Measurements from ENCODE around the gene KCNT1.

Gene KCNT1

DNA sequence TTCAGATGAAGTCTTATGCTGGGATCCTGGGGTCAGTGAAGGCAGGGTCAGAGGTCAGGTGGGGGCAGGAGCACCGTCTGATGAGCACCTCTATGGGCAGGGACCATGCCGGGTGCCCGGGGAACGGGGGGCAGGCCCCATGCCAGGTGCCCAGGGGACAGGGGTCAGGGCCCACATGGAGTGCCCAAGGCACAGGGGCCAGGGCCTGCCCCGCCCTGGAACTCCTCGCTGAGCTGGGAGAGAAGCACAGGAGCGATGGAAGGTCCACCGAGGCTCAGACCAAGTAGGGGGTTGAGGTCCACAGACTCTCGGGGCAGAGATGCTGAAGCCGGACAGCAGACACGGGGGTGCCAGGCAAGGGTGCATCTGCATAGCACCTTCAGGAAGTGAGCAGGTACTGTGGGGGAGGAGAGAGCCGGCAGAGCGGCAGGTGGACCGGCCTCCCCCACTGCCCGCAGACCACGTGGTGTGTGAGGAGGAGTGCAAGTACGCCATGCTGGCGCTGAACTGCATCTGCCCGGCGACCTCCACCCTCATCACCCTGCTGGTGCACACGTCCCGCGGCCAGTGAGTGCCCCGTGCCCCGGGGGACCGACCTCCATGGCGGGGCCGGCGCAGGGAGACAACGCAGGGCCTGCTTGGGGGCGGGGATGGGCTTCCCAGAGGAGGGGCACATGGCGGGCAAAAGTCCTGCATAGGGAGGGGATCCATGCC, 67.7 kb downstream of the KCNT1 start:
- DNase-seq, result no peak

DNA sequence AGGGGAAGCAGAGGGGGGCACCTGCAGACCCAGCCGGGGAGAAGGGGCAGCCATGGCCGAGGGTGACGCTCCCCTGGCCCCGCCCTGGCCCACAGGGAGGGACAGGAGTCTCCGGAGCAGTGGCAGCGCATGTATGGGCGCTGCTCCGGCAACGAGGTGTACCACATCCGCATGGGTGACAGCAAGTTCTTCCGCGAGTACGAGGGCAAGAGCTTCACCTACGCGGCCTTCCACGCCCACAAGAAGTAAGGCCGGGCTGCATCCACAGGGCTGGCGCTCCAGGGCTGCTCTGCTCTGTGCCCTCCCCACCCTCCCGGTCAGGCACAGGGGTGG, 68.2 kb downstream of the KCNT1 start:
- no peak for DNase-seq

DNA sequence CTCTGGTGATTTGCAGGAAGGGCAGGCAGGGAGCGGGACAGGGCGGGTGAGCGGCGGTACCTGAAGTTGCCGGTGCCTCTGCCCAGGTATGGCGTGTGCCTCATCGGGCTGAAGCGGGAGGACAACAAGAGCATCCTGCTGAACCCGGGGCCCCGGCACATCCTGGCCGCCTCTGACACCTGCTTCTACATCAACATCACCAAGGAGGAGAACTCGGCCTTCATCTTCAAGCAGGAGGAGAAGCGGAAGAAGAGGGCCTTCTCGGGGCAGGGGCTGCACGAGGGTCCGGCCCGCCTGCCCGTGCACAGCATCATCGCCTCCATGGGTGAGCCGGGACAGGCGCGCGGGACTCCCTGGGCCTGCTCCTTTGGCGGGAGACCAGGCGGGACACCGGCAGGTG, 68.8 kb downstream of the KCNT1 start:
- no peak for DNase-seq

DNA sequence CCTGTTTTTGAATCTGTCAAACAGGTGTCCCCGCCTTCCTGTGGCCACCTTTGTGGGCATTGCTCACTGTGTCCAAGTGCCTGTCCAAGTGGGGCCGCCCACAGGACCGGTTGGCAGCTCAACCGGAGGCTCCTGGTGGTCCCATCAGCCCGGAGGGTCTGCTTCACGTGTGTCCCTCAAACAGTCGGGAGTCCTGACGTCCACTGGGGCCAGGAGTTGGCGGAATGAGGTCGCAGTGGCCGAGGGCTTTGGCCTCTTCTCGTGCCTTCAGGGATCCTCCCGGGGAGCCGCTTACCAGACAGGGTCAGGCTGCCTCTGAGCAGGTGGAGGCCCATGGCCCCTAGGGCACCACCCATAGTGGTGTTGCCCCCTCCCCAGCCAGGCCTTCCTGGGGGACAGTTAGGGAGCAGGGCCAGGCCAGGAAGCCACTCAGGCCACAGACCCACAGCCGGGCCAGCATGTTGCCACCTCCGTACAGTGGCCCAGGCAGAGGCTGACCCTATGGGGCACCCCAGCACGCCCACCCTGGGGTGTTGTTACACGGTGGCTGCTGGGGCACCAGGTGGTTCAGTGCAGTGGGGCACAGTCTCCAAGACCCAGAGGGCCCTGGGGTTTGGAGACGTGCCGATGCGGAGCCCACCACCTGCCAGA, 69.5 kb downstream of the KCNT1 start:
- no peak for DNase-seq

DNA sequence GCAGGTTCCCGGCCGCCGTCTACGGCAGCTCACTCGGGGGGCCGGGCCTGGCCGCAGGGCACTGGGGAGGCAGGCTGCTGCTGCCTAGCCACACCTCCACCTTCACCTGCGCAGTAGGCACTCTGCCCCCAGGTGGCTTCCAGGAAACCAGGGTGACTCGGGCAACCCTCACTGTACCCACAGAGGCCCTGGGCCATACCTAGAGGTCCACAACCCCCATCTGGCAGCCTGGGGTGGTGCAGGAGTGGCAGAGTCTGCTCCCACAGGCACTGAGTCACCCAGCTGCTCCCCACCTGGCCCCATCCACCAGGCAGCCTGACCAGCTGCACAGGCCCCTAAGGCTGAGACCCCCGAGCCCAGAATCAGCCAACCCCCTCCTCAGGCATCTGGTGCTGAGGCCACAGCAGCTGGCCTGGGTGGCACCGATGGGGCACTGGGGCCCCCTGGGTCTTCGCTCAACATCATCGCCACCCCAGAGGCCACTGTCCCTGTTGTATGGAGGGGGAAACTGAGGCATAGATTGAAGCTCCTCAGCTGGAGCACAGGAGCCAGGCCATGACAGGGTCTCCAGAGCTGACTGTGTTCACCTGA, 70.2 kb downstream of the KCNT1 start:
- no peak for DNase-seq

DNA sequence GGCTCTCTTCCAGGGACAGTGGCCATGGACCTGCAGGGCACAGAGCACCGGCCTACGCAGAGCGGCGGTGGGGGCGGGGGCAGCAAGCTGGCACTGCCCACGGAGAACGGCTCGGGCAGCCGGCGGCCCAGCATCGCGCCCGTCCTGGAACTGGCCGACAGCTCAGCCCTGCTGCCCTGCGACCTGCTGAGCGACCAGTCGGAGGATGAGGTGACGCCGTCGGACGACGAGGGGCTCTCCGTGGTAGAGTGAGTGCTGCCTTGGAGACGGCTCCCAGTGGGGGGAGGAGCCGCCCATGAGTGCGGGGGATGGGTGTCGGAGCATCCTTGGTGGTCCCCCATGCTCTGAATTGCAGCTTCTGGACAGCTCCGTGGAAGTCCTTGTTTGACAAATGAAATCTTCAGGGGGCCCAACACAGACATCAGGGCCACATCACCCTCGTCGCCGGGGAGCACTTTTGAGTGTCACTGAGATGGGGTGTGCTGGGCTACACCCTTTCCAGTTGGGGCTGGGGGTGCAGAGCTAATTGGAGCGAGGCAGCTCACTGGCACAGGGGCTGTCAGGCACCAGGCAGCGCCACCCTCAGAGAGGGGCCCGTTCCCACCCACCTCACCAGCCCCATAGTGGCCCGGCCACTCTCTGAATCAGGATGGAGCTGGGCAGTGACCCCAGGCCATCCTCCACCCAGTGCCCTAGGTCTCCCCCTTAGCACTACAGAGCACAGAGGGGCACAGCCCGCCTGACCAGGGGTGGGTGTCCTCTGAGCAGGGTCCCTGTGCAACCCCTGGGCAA, 70.9 kb downstream of the KCNT1 start:
- DNase-seq, result no peak

DNA sequence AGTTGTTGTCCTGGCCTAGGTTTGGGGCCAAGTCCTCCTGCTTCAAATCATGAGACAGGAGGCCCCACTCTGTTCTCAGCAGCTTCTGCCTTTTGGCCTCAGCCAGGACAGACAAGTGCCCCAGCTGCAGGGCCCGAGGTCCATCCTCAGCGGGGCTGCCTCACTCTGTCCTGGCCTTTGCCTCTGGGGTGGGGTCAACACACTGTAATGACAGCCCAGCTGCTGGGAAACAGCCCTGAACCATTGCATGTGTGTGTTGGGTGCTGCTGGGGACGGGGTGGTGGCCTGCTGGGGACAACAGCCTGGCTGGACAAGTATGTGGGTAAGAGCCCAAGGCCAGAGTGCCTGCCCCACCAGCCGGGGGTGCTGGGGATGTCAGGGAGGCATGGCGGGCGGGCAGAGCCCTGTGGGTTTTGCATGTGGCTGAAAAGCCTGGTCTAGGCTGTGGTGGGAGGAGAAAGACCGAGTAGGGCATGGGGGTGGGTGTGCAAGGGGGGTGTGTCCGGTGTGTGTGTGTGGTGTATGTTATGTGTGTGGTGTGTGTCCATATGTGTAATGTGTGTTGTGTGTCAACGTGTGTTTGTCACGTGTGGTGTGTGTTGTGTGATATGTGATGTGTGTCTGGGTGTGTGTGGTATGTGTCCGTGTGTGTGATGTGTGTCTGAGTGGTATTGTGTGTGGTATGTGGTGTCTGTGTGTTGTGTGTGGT, 71.7 kb downstream of the KCNT1 start:
- no peak for DNase-seq

DNA sequence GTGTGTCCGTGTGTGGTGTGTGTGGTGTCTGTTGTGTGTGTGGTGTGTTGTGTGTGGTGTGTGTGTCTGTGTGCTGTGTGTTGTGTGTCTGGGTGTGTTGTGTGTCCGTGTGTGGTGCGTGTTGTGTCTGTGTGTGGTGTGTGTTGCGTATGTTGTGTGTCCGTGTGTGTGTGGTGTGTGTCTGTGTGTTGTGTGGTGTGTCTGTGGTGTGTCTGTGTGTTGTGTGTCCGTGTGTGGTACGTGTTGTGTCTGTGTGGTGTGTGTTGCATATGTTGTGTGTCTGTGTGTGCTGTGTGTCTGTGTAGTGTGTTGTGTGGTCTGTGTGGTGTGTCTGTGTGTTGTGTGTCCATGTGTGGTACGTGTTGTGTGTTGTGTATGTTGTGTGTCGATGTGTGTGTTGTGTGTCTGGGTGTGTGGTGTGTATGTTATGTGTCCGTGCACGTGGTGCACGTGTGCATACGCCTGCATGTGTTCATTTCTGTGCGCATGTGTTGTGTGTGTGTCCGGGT, 72.3 kb downstream of the KCNT1 start:
- no peak for DNase-seq

DNA sequence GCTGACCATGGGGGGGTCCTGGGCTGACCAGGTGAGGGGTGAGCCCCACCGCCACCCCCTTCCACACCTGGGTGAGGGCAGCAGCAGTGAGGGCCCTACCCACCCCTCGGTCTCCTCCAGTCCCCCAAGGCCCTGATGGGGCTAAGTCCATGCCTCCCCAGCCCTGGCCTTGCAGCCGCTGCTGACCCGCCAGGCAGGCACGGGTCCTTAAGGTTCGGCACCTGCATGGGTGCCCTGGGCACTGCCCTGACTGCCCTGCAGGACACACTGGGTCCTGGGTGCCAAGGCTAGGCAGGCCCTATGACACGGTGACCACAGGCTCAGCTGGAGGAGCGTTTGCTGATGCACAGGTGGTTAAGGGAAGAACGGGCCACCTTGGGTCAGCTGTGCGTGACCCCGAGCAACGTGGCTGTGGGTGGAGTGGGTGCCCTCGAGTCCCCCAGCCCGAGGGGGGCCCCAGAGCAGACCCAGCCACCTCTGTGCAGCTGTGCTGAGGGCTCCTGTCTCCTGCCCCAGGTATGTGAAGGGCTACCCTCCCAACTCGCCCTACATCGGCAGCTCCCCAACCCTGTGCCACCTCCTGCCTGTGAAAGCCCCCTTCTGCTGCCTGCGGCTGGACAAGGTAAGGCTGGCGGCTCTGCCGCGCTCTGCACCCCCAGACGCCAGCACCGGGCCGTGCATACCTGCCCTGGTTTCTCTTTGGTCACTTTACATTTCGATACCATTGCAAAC, 73.0 kb downstream of the KCNT1 start:
- DNase-seq, result no peak

DNA sequence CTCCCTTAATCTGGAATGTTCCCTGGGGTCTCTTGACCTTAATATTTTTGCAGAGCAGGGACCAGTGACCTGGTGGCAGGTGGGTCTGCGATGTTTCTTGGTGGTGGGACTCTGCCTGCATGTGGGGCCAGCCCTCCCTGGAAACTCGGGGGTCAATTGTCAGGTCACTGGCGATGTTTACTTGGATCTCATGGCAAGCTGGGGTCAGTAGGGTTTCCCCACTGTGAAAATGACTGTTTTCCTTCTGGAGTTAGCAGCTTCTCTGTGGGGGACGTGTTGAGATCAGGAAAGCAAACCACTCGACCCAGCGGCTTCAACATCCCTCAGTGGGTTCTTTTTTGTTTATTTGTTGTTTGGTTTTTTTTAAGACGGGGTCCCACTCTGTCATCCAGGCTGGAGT, 73.9 kb downstream of the KCNT1 start:
- no peak for DNase-seq

DNA sequence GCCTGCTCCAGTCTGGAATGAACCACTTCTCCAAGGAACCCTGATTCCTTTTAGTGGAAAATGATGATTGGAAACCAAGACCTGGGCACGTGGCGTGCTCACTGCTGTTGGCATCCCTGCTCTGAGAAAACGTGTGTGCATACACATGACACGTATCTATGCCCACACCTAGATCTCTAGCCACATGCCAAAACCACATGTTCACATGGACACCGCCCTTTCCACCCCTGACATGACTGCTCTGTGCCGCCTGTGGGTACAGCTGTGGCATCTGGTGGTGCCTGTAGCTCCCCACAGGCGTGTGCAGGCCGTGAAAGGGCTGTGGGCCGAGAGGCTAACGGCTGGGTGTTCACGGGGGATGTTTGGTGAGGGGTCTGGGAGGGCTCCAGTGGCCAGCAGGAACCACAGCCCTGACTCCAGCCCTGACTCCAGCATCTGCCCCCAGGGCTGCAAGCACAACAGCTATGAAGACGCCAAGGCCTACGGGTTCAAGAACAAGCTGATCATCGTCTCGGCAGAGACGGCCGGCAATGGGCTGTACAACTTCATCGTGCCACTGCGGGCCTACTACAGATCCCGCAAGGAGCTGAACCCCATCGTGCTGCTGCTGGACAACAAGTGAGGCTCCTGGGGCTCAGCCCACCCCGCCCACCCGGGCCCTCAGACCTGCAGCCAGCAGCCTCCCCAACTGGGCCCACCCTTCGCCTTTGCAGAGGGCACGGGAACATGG, 75.1 kb downstream of the KCNT1 start:
- DNase-seq, result no peak

DNA sequence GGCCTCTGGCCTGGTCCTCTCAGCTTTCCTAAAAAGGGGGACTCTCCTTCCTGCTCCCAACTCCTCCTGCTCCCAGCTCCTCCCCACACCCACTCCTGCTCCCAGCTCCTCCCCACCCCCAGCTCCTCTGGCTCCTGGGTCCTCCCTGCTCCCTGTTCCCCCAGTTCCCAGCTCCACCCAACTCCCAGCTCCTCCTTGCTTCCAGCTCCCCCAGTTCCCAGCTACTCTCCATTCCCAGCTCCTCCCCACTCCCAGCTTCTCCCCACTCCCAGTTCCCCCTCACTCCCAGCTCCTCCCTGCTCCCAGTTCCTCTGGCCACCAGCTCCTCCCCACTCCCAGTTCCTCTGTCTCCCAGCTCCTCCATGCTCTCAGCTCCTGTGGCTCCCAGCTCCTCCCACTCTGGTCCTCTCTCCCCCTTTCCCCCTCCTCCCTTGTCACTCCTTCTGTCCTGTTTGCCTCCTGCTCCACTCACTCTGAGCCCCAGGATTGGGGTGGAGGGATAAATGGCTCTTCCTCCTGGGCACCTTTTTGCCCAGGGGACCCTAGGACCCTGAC, 75.7 kb downstream of the KCNT1 start:
- DNase-seq, result no peak

DNA sequence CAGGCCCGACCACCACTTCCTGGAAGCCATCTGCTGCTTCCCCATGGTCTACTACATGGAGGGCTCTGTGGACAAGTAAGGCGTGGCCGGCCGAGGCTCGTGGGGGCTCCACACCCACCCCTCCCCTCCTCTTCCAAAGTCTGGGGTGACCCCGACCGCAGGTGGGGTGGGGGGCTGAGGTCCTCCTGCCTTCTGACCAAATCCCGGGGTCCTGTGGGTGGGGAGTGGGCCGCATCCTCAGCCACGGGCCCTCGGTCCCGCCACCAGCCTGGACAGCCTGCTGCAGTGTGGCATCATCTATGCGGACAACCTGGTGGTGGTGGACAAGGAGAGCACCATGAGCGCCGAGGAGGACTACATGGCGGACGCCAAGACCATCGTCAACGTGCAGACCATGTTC, 76.4 kb downstream of the KCNT1 start:
- DNase-seq, result no peak

DNA sequence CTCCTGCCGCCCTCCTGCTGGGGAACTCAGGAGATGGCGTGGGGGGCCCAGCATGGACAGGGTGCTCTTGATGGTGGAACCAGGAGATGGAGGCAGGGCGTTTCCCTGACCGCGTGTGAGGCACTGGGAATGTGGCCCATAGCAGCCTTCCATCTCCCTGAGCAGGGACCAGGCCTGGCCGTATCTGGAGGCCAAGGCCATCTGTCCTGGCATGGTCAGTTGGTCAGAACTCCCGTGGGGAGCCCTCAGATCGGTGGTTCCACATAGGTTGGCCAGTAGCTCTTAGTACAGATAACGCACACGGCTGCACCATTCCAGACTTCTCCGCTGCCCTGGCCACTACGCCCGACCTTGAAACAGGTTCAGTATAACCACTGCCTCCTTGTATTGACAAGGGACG, 77.6 kb downstream of the KCNT1 start:
- no peak for DNase-seq

DNA sequence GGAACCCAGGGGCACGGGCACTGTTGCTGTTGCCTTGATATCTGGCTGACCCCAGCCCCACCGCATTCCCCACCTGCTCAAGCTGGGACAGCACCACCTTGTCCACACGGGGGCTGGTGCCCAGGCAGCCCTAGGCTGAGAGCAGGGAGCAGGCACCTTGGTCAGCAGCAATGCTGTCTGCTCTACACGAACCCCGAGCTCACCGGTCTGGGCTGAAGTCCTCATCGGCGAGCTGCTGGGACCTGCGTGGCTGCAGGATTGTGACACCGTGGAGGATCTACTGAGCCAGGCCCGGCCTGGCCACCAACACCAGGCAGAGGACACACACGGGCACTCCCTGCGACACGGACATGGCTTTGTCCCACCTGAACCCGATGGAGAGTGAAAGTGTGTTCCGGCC, 78.1 kb downstream of the KCNT1 start:
- DNase-seq, result no peak

DNA sequence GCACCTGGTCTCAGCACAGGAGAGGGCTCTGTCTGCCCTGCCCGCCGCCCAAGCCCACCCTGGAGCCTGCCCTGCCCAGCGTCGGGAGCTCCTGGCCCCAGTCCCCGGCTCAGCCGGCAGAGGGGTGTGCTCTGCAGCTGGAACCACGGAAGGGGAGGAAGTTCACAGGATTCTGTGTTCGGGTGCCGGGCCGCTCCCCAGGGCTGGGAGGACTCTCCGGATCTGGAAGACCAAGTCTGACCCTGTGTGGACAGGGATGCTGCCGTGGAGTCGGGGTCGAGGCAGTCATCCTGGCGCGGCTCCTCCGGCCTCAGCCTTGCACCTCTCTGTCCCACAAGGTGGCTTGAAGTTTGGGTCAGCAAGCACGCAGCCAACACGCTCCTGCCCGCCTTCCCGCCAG, 78.6 kb downstream of the KCNT1 start:
- no peak for DNase-seq

DNA sequence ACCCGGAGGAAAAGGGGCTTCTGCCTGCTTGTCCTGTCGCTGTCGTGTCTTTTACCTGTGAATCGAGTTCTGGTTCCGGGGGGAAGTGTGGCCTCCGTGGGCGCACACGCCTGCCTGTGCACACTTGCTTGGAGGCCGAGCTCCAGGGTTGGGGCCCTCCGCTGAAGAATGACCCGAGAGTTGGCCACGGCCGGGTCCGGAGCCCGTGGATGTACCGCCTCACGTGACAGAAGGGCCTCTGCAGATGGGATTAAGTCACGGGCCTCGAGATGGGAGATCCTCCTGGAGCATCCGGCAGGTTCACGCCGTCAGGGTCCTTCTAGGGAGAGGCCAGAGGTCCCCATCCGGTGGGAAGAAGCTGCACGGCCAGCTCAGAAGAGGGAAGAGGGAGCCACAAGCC, 81.0 kb downstream of the KCNT1 start:
- no peak for DNase-seq

DNA sequence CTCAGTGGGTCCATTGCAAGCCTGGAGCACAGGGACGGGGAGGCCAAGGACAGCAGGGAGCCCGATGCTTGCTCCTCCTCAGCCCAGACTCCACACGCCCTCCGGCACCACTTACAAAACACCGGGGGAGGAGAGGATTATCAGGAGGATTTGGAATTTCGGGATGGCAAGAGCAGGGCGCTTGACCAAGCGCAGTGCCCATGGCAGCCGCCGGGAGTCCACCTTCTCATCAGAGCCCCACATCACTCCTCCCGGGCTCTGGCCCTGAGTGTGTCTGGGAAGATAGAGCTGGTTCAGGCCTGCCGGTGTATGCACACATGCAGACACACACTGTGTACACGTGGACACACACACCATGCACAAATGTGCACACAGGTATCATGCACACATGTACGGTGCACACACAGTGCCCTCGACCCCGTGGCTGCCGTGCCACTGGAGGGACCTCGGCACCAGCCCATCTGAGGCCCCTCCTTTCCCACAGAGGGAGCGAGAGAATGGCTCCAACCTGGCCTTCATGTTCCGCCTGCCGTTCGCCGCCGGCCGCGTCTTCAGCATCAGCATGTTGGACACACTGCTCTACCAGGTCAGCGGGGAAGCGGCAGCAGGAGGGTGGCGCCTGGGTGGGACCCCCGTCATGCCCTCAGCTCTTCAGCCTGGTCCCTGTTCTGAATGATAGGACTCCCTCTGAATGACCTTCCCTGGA, 81.7 kb downstream of the KCNT1 start:
- DNase-seq, result no peak

DNA sequence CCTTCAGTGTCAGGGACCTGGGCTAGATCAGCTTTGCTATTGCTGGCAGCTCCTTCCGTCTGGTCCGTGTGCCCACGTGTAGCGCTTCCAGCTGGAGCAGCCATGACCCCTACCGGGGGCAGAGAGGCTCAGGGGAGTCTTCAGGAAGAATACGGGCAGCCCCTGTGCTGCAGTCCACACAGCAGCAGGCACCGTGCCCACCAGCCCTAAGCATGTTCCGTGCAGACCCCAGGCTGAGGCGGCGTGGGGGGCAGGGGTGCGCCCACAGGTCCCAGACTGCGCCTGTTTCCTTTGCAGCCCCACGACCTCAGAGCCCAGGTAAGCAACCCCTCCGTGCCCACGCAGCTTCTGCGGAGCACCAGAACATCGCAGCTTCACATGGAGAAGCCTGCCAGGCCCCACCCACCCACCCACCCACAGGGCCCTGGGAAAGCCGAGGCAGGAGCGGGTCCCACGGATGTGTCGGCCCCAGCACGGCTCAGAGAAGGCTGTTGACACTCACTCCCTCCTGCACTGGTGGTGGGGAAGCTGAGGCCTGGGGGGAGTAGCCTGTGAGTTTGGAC, 83.1 kb downstream of the KCNT1 start:
- DNase-seq, result no peak

DNA sequence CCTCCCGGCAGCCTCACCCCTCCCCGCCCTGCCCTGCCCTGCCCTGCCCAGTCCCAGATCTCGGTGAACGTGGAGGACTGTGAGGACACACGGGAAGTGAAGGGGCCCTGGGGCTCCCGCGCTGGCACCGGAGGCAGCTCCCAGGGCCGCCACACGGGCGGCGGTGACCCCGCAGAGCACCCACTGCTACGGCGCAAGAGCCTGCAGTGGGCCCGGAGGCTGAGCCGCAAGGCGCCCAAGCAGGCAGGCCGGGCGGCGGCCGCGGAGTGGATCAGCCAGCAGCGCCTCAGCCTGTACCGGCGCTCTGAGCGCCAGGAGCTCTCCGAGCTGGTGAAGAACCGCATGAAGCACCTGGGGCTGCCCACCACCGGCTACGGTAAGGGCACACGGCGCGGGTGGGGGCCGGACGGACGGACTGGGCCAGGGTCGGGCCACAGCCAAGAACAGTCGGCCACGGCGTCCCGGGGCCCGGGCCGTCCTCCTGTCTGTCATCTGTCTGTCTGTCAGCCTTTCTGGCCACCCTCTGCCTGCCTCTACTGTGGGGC, 84.2 kb downstream of the KCNT1 start:
- DNase-seq, result no peak

Data from NCI-H1092 treated with DMSO at 0.1 percent for 48 hours (cell line).